ENCODE results near the gene GNA12.

GRCh38 chr7:2843711-2844152 is 376 bp downstream of the GNA12 start:
- TF ChIP-seq CTCF (IDR thresholded peaks at IDR 0.05; ENCODE audit: insufficient read depth, low read depth, low read length): no peak
- TF ChIP-seq EZH2 (IDR thresholded peaks at IDR 0.05; ENCODE audit: insufficient read depth, low read length): no peak
